Ishikawa (cell line): Measurements from ENCODE around the gene TECPR2.

Source experiments
- CEBPB ChIP-seq: IDR thresholded peaks from 2 replicates; pipeline ENCODE4 v1.6.1; 2012
- CREB1 ChIP-seq: IDR thresholded peaks from 2 replicates; pipeline ENCODE4 v1.6.1; 2012; ENCODE audit warnings: low read depth
- EGR1 ChIP-seq: IDR thresholded peaks from 2 replicates; pipeline ENCODE4 v1.6.1; 2012
- EP300 ChIP-seq: IDR thresholded peaks from 2 replicates; pipeline ENCODE4 v1.6.1; 2012; ENCODE audit warnings: borderline replicate concordance
- FOXM1 ChIP-seq: IDR thresholded peaks from 2 replicates; pipeline ENCODE4 v1.6.1; 2012; ENCODE audit warnings: low read depth, borderline replicate concordance
- MAX ChIP-seq: IDR thresholded peaks from 2 replicates; pipeline ENCODE4 v1.6.1; 2012
- NFIC ChIP-seq: IDR thresholded peaks from 2 replicates; pipeline ENCODE4 v1.6.1; 2012
- RAD21 ChIP-seq: IDR thresholded peaks from 2 replicates; pipeline ENCODE4 v1.6.1; 2012; ENCODE audit warnings: low read depth
- TAF1 ChIP-seq: IDR thresholded peaks from 2 replicates; pipeline ENCODE4 v1.6.1; 2012; ENCODE audit warnings: low read depth, mild to moderate bottlenecking
- TCF12 ChIP-seq: IDR thresholded peaks from 2 replicates; pipeline ENCODE4 v1.6.1; 2012; ENCODE audit warnings: low read depth
- TEAD4 ChIP-seq: IDR thresholded peaks from 2 replicates; pipeline ENCODE4 v1.6.1; 2012
- USF1 ChIP-seq: IDR thresholded peaks from 2 replicates; pipeline ENCODE4 v1.6.1; 2012
- YY1 ChIP-seq: IDR thresholded peaks from 2 replicates; pipeline ENCODE4 v1.6.1; 2012; ENCODE audit warnings: low read depth
- ZBTB7A ChIP-seq: IDR thresholded peaks from 2 replicates; pipeline ENCODE4 v1.6.1; 2012; ENCODE audit warnings: low read depth
- TF ChIP-seq, protein P1 (sequence below): IDR thresholded peaks from 2 replicates; pipeline ENCODE4 v1.6.1; 2012; ENCODE audit warnings: low read depth, mild to moderate bottlenecking

The TECPR2 gene

DNA sequence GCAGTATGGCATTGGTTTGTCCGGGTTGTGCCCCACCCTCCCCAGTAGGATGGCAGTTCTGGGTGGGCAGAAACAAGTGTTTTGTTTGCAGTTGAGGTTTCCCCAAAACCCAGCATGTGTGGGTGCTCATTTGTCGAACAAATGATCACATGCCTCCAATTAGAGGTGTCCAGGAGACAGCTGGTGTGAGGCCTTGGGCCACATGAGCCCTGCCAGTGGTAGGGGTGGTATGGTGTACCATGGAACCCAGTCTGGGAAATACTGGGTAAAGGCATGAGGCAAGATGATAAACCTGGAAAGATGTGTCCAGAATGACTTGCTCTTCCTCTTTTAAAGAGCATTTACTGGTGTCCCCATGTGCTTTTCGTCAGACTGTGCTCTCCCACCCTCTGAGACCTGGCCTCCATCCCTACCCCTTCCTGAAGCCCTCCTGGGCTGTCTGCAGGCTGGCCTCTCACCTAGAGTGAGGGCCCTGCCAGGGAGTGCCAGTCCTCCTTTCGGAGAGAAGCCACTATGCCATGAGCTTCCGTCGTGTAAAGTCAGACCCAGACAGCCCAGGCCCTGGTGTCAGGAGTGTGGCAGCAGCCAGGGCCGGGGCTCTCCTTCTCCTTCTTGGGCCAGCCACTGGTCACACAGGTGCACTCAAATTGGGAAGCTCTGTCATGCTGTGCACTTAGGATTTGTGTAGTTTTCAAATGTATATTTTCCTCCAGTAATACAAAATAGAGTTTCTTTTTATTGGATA lies 129.2 kb downstream of the TECPR2 start:
- no peak for TF ChIP-seq ZBTB7A
- TF ChIP-seq TEAD4 = no peak
- TF ChIP-seq, protein P1, sequence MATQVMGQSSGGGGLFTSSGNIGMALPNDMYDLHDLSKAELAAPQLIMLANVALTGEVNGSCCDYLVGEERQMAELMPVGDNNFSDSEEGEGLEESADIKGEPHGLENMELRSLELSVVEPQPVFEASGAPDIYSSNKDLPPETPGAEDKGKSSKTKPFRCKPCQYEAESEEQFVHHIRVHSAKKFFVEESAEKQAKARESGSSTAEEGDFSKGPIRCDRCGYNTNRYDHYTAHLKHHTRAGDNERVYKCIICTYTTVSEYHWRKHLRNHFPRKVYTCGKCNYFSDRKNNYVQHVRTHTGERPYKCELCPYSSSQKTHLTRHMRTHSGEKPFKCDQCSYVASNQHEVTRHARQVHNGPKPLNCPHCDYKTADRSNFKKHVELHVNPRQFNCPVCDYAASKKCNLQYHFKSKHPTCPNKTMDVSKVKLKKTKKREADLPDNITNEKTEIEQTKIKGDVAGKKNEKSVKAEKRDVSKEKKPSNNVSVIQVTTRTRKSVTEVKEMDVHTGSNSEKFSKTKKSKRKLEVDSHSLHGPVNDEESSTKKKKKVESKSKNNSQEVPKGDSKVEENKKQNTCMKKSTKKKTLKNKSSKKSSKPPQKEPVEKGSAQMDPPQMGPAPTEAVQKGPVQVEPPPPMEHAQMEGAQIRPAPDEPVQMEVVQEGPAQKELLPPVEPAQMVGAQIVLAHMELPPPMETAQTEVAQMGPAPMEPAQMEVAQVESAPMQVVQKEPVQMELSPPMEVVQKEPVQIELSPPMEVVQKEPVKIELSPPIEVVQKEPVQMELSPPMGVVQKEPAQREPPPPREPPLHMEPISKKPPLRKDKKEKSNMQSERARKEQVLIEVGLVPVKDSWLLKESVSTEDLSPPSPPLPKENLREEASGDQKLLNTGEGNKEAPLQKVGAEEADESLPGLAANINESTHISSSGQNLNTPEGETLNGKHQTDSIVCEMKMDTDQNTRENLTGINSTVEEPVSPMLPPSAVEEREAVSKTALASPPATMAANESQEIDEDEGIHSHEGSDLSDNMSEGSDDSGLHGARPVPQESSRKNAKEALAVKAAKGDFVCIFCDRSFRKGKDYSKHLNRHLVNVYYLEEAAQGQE = no peak
- TF ChIP-seq FOXM1 = no peak
- TF ChIP-seq CREB1 = no peak
- TF ChIP-seq YY1 = no peak
- no peak for TF ChIP-seq TCF12
- TF ChIP-seq EP300 = no peak
- no peak for TF ChIP-seq MAX
- TF ChIP-seq USF1 = no peak
- TF ChIP-seq TAF1 = no peak
- no peak for TF ChIP-seq EGR1
- no peak for TF ChIP-seq CEBPB
- no peak for TF ChIP-seq NFIC
- no peak for TF ChIP-seq RAD21

DNA sequence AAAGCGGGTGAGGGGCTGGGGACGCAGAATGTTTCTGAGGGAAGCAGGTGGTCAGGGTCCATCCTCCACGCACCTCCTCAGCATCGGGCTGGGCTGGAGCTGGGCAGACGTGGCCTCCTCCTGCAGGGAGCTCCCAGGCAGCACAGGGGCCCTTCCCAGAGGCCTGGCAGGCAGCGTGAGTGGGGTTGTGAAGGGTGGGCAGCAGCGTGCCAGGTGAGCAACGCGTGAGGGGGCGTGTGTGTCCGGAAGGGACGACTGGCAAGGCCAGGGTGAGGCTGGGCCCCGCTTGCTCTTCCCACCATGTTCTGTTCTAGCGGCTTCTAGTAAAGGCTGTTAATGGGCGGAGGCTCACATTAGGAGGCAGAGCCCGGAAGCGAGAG lies 129.8 kb downstream of the TECPR2 start:
- TF ChIP-seq TCF12 (no peak), ZBTB7A (no peak), CEBPB (no peak), YY1 (no peak), EP300 (no peak), RAD21 (no peak), TEAD4 (no peak), MAX (no peak), CREB1 (no peak), EGR1 (no peak), FOXM1 (no peak), USF1 (no peak), TAF1 (no peak), NFIC (no peak)
- TF ChIP-seq, protein P1 = no peak

DNA sequence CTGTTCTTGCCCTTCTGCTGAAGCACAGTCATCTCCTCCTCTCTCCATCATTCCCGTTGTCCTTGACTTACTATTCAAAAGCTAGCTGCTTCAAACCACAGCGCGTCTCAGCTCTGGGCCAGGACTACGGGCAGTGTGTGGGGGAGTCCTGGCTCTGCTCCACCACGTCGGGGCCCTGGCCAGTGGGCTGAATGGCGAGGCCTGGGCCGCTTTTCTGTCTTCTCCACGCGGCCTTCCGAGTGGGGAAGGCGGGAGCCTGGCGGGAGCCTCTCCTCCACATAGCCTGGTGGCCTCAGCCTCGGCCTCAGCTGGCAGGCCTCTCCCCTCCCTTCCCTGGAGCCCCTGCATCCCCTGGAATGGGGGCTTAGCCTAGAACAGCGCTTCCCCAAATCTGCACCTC lies 130.4 kb downstream of the TECPR2 start:
- TF ChIP-seq MAX (no peak), ZBTB7A (no peak), CEBPB (no peak), EGR1 (no peak), TEAD4 (no peak), RAD21 (no peak), TAF1 (no peak), EP300 (no peak), FOXM1 (no peak)

- no peak for TF ChIP-seq CEBPB
- TF ChIP-seq TAF1 = no peak
- no peak for TF ChIP-seq EP300
- no peak for TF ChIP-seq EGR1
- no peak for TF ChIP-seq TEAD4
- no peak for TF ChIP-seq ZBTB7A
- TF ChIP-seq FOXM1 = no peak
- no peak for TF ChIP-seq TCF12
- no peak for TF ChIP-seq CREB1
- no peak for TF ChIP-seq NFIC
- no peak for TF ChIP-seq RAD21
- no peak for TF ChIP-seq MAX
- TF ChIP-seq YY1 = no peak
These were observed 130.8 kb downstream of the TECPR2 start for GRCh38 chr14:102493585-102493984.
